ENCODE data around the gene CCDC137.
A peak's percentile ranks its signal among the peaks of the same experiment; 100 is the strongest.

Gene CCDC137

DNA sequence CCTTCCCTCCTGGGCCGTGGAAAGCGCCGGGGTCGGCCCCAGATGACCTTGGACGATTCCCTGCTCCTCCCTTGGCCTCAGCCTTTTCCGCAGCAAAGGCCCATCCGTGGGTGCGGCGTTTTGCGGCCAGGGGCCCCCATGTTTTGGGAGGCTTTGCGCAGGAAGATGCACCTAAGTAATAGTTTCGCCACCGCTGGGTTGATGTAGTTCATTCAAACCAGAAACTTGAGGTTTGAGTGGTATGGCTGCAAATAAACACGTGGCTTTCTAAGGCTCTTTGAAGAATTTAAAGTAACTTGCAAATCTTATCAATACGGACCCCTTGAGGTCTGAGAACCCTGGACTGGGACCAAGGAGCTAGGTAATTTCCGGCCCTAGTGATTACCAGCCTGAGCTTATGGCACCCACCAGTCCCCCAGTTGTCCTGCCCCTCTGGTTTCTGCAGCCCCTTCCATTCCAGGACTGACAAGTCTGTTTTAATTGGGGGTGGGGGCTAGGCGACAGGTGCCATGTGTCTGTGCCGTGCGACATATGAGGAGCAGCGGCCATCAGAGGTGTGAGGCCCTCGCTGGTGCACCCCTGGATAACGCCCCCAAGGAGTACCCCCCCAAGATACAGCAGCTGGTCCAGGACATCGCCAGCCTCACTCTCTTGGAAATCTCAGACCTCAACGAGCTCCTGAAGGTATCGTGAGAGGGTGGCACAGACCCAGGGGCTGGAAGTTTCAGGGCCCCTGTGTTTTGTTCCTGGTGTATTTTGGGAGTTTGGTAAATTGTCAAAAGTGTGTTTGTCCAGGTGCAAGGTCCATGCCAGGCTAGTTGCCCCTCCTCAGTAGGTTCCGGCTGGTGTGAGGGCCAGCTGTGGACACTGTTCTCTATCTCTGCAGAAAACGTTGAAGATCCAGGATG lies 37.5 kb downstream of the CCDC137 start:
- DNase-seq, result no peak

GRCh38 chr17:81705518-81706231 lies 39.1 kb downstream of the CCDC137 start:
- DNase-seq, result no peak

- DNase-seq, result no peak
Observed at GRCh38 chr17:81706232-81706611, 39.7 kb downstream of the CCDC137 start.

GRCh38 chr17:81706757-81707624 lies 40.5 kb downstream of the CCDC137 start:
- DNase-seq, result no peak

GRCh38 chr17:81707725-81708646 lies 41.4 kb downstream of the CCDC137 start:
- DNase-seq, result no peak

DNA sequence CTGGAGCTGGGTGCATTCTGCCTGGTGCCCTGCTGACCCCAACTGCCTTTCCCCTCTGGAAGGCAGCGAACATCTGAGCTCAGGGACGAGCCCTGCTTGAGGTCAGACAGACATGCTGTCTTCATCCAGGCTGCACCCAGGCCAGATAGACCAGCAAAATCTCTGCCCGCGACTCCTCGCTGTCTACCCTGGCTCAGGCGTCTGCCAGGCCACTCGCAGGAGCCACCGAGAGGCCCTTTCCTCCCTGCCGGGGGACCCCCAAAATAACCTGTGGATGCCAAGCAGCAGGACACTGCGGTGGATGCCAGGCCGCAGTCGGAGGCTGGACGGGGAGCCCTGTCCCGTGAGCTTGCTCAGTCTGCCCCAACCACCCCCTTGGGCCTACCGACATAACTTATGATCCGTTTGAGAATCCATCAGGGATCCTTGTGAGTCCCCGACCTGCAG lies 42.2 kb downstream of the CCDC137 start:
- DNase-seq, result no peak

DNA sequence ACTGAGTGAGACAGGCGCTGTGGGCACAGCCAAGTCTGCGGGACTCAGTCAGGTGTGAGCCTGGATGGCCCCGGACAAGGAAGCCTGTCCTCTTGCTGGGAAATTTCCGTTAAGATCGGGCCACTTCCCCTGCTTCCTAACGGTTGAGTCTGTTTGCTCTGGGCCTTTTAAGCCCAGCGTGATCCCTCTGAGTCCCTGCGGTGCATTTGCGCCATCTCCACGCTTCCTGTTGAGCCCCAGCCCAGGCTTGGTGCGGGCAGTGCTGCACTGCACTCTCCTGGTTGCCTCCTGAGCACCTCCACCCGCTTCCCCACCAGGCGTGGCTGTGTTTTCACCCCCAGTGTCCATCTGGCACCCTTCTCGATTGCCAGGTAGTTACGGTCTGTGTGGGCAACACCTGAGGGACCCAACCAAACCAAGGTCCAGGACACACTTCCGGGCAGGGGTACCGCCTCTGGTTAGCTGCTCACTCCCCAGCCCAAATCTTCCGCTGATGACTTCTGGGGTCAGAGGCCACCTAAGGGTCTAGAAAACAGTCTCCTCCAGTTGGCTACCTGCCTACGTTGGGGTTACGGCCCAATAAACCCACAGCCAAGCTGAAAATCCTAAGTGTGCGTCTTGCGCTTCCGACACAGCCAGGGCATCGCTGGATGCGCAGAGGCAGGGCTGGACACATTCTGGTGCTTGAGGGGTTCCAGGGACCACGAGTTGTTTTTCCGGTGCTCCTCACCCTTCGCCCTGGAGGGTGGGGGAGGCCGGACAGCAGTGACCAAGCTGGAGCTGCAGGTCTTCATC lies 44.2 kb downstream of the CCDC137 start:
- no peak for DNase-seq

DNA sequence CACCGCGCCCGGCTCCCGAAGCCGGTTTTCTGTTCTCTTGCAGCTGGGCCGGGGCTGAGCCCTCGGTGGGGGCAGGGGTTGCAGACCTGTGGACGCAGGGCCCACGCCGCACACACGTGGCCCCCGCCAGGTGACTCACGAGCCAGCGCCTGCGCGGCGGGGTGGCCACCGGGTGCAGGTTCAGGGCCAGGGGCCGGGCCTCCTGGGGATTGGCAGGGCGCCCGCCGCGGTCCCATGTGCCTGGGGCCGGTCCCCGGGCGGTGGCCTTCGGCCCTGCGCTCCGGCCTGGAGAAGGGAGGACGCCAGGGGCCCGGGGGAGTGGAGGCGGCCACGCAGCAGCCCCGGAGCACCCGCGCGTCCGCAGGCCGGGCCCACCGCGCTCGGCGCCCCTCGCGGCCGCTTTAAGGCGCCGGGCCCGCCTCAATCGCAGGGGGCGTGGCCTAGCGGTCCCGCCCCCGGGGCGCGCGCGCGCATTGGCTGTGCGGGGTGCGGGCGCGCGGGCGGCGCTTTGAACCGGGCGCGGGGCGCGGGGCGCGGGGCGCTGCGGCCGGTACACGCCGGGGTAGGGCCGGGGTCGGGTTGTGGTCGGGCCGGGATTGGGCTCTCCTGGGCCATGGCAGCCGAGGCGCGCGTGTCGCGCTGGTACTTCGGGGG lies 45.4 kb downstream of the CCDC137 start, which contains the start of gene SLC25A10:
TSS of gene SLC25A10 (plus strand) at position 471 of the 654 bp plus-strand sequence. CDS start at position 614, 143 bp downstream.
- DNase-seq, result peak; percentile 84

- DNase-seq, result peak; percentile 37
Observed at GRCh38 chr17:81712468-81713003, 46.0 kb downstream of the CCDC137 start.

- DNase-seq, result no peak
Observed at GRCh38 chr17:81713004-81713555, 46.5 kb downstream of the CCDC137 start.

DNA sequence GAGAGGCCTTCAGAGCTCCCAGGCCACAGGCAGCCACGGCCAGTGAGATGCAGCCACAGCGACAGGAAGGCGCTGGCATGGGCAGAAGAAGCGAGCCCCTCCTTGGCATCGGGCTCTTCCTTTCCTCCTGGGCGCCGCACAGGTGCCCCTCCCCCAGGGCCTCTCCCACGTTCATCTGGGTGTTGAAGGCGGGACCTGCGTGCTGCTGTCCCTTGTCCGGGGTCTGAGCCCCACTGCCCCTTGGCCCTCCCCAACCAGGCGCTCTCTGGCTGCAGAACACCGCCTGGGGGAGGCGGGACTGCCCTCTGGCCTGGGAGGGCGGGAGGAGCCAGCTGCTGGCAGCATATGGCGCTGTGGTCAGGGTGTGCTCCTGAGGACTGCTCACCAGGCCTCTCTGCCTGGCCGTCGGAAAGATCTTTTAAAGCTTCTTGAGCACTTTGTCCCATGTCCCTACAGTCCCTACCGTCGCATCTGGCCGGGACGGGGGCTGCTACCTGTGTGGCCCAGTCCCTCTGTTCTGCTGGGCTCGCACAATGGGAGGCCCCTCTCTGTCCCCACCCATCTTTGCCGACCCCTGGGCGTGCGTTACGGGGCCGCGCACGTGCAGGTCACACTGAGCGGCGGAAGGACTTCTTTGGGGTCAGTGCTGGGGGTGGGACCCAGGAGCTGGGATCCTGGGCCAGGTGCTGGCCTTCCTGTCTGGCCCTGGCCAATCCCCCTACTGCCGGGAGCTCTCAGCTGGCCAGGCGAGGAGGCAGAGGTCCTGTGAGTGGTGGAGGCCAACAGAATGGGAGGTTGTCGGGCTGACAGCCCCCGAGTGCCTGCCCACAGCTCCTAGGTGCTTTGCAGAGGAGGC lies 47.2 kb downstream of the CCDC137 start:
- DNase-seq, result no peak

DNA sequence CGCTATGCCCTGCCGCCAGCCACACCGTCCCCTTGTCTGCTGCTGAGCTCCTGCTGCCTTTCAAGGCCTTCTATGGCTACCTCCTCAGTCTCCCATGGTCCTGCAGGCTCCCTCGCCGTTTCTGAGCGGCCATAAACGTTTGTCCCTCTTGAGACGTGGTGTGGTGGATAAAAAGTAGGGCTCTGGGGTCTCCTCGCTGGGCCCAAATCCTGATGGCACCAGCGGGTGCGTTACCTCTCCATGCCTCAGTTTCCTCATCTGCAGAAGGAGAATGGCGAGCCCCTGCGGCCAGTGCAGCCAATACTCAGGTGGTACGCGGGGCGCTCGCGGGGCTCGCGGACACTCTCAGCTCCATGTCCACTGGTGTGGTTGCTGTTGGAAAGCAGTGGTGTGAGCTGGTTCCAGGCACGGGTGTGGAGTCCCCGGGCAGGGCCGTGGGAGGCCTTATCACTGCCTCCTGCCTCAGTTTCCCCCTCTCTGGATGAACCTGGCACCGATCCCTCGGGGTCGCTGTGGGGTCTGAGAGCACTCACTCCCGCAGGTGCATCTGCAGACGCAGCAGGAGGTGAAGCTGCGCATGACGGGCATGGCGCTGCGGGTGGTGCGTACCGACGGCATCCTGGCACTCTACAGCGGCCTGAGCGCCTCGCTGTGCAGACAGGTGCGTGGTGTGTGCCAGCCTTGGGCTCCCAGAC lies 48.0 kb downstream of the CCDC137 start:
- DNase-seq, result no peak

DNA sequence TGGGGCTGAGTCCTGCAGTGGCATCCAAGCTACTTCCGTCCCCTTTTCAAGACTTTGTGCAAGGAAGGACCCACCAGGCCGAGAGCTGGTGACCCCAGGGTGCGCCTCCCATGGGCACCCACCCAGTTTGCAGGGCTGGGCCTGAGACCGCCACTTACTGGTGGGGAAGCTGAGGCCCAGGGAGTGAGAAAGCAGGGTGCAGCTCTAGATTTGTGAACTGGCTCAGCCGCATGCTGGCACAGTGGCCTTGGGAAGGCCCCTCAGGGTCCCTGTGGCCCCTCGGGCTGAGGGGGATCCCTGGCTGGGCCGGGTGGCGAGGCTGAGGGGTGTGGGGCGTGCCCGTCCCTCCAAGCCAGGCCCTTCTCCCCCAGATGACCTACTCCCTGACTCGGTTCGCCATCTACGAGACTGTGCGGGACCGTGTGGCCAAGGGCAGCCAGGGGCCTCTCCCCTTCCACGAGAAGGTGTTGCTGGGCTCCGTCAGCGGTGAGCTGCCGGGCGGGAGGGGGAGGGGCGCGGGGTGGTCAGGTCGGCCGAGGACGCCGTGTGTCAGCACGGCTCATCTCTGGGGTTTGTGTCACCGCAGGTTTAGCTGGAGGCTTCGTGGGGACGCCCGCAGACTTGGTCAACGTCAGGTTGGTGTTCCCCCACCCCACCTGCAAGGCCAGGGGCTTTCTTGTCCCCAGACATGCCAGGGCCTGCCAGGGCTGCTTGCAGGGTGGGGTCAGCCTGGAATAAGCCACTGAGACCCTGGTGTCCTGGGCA lies 48.8 kb downstream of the CCDC137 start:
- DNase-seq, result no peak

GRCh38 chr17:81715872-81716673 lies 49.5 kb downstream of the CCDC137 start:
- no peak for DNase-seq

- DNase-seq, result no peak
Observed at GRCh38 chr17:81716674-81716996, 50.1 kb downstream of the CCDC137 start.

DNA sequence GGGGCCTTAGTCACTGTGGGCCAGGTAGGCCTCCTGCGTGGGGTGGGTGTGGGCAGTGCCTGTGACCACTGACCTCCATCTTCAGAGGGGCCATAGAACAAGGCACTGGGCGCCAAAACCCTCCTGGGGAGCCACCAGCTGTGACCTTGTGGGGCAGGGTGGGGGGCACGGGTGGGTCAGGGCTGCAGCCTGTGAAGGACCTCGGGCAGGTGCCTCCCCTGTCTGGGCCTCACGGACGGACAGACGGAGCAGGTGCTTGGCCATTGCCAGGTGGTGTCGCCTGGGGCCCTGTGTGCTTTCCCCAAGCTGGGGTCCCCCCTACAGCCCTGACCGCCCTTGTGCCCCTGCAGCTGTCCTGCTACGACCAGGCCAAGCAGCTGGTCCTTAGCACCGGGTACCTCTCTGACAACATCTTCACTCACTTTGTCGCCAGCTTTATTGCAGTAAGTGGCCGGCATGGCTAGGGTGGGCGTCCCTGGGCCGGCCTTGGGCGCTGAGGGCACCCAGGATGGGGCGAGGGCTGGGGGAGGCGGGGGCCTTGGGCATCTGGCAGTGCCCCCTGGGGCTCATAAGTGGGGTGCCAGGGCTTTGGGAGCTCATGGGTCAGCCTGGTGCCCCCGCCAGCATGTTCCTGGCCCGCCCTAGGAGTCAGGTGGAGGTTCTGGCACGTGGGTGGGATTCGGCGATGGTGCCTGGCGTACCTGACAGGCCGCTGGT lies 50.7 kb downstream of the CCDC137 start:
- no peak for DNase-seq
